ENCODE data around the gene ERGIC1. TPM values are rescaled to one million over a fixed set of nuclear protein-coding genes. Genes with fewer than 3 reads are reported as not detected.

ERGIC1 gene
- total and polyA plus RNA-seq, 2 of the 8 experiments (the other 6 are each of a cell fraction or from before 2014, with no cell fraction given), result 95.3 to 106 TPM

DNA sequence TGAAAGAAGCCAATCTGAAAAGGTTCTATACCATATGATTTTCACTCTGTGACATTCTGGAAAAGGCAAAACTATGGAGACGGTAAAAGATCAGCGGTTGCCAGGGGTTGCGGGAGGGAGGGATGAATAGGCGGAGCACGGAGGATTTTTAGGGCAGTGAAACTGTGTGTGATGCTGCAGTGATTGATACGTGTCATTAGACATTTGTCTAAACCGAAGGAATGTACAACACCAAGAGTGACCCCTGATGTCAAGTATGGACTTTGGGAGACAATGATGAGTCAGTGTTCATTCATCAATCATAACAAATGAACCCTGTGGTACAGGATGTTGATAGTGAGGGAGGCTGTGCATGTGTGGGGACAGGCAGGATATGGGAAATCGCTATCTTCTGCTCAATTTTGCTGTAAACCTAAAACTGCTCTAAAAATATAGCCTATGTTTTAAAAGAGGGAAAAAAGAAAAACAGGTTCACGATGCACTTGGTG lies 34.4 kb downstream of the ERGIC1 start (continued):
- TF ChIP-seq, protein P1, sequence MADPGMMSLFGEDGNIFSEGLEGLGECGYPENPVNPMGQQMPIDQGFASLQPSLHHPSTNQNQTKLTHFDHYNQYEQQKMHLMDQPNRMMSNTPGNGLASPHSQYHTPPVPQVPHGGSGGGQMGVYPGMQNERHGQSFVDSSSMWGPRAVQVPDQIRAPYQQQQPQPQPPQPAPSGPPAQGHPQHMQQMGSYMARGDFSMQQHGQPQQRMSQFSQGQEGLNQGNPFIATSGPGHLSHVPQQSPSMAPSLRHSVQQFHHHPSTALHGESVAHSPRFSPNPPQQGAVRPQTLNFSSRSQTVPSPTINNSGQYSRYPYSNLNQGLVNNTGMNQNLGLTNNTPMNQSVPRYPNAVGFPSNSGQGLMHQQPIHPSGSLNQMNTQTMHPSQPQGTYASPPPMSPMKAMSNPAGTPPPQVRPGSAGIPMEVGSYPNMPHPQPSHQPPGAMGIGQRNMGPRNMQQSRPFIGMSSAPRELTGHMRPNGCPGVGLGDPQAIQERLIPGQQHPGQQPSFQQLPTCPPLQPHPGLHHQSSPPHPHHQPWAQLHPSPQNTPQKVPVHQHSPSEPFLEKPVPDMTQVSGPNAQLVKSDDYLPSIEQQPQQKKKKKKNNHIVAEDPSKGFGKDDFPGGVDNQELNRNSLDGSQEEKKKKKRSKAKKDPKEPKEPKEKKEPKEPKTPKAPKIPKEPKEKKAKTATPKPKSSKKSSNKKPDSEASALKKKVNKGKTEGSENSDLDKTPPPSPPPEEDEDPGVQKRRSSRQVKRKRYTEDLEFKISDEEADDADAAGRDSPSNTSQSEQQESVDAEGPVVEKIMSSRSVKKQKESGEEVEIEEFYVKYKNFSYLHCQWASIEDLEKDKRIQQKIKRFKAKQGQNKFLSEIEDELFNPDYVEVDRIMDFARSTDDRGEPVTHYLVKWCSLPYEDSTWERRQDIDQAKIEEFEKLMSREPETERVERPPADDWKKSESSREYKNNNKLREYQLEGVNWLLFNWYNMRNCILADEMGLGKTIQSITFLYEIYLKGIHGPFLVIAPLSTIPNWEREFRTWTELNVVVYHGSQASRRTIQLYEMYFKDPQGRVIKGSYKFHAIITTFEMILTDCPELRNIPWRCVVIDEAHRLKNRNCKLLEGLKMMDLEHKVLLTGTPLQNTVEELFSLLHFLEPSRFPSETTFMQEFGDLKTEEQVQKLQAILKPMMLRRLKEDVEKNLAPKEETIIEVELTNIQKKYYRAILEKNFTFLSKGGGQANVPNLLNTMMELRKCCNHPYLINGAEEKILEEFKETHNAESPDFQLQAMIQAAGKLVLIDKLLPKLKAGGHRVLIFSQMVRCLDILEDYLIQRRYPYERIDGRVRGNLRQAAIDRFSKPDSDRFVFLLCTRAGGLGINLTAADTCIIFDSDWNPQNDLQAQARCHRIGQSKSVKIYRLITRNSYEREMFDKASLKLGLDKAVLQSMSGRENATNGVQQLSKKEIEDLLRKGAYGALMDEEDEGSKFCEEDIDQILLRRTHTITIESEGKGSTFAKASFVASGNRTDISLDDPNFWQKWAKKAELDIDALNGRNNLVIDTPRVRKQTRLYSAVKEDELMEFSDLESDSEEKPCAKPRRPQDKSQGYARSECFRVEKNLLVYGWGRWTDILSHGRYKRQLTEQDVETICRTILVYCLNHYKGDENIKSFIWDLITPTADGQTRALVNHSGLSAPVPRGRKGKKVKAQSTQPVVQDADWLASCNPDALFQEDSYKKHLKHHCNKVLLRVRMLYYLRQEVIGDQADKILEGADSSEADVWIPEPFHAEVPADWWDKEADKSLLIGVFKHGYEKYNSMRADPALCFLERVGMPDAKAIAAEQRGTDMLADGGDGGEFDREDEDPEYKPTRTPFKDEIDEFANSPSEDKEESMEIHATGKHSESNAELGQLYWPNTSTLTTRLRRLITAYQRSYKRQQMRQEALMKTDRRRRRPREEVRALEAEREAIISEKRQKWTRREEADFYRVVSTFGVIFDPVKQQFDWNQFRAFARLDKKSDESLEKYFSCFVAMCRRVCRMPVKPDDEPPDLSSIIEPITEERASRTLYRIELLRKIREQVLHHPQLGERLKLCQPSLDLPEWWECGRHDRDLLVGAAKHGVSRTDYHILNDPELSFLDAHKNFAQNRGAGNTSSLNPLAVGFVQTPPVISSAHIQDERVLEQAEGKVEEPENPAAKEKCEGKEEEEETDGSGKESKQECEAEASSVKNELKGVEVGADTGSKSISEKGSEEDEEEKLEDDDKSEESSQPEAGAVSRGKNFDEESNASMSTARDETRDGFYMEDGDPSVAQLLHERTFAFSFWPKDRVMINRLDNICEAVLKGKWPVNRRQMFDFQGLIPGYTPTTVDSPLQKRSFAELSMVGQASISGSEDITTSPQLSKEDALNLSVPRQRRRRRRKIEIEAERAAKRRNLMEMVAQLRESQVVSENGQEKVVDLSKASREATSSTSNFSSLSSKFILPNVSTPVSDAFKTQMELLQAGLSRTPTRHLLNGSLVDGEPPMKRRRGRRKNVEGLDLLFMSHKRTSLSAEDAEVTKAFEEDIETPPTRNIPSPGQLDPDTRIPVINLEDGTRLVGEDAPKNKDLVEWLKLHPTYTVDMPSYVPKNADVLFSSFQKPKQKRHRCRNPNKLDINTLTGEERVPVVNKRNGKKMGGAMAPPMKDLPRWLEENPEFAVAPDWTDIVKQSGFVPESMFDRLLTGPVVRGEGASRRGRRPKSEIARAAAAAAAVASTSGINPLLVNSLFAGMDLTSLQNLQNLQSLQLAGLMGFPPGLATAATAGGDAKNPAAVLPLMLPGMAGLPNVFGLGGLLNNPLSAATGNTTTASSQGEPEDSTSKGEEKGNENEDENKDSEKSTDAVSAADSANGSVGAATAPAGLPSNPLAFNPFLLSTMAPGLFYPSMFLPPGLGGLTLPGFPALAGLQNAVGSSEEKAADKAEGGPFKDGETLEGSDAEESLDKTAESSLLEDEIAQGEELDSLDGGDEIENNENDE (IDR thresholded peaks at IDR 0.05; ENCODE audit: insufficient replicate concordance, low read length), result no peak
- TF ChIP-seq POLR2AphosphoS5 (IDR thresholded peaks at IDR 0.05; ENCODE audit: low read depth, low read length), result no peak
- no peak for TF ChIP-seq CREB1 (IDR thresholded peaks at IDR 0.05)
- TF ChIP-seq RFX5 (IDR thresholded peaks at IDR 0.05; ENCODE audit: borderline replicate concordance, low read depth, low read length), result no peak
- no peak for TF ChIP-seq EZH2 (IDR thresholded peaks at IDR 0.05; ENCODE audit: low read depth, low read length, severe bottlenecking)
- TF ChIP-seq POU5F1 (IDR thresholded peaks at IDR 0.05; ENCODE audit: low read depth, low read length), result no peak
- TF ChIP-seq JUN (IDR thresholded peaks at IDR 0.05; ENCODE audit: low read depth, low read length), result no peak
- no peak for TF ChIP-seq EP300 (IDR thresholded peaks at IDR 0.05; ENCODE audit: borderline replicate concordance in 1 of 2, low read depth in 2 of 2, low read length in 2 of 2)
- no peak for TF ChIP-seq JUND (IDR thresholded peaks at IDR 0.05; ENCODE audit: low read length)
- TF ChIP-seq, protein P2, sequence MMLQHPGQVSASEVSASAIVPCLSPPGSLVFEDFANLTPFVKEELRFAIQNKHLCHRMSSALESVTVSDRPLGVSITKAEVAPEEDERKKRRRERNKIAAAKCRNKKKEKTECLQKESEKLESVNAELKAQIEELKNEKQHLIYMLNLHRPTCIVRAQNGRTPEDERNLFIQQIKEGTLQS (IDR thresholded peaks at IDR 0.05; ENCODE audit: insufficient read depth, low read depth, low read length), result no peak
- TF ChIP-seq CBX8 (IDR thresholded peaks at IDR 0.05; ENCODE audit: borderline replicate concordance, low read depth, low read length), result no peak
